Neural progenitor cell (in vitro differentiated cells): ENCODE data around the gene HLA-DQB1. TPM values are rescaled to one million over a fixed set of nuclear protein-coding genes. Genes with fewer than 3 reads are reported as not detected.

Experiments used
- DNase-seq: peaks from one replicate; pipeline ENCODE4 v3.0.0-alpha.2; 2016; ENCODE audit warnings: low spot score
- H2AFZ ChIP-seq: fragments of 200-600 bp; sonication (generic); replicated peaks from 2 replicates; pipeline ENCODE4 v1.6.1; 2016; ENCODE audit warnings: antibody characterized with exemption
- H3F3A ChIP-seq: fragments of 200-600 bp; sonication (generic); 2 replicates; pipeline ENCODE4 v1.6.1; 2016; ENCODE audit warnings: antibody characterized with exemption, low read depth
- H3K27ac ChIP-seq: fragments of 200-600 bp; sonication (generic); 2 replicates; pipeline ENCODE4 v1.5.1; 2016; ENCODE audit warnings: mild to moderate bottlenecking
- H3K27me3 ChIP-seq: fragments of 200-600 bp; sonication (generic); 2 replicates; pipeline ENCODE4 v1.6.1; 2016; ENCODE audit warnings: mild to moderate bottlenecking, moderate library complexity
- H3K36me3 ChIP-seq: fragments of 200-600 bp; sonication (generic); 2 replicates; pipeline ENCODE4 v1.5.1; 2016
- H3K4me1 ChIP-seq: fragments of 200-600 bp; sonication (generic); 2 replicates; pipeline ENCODE4 v1.6.1; 2016; ENCODE audit warnings: mixed run types
- H3K4me2 ChIP-seq: fragments of 200-600 bp; sonication (generic); 2 replicates; pipeline ENCODE4 v1.6.1; 2016
- H3K4me3 ChIP-seq: fragments of 200-600 bp; sonication (generic); 2 replicates; pipeline ENCODE4 v1.5.1; 2016
- H3K79me2 ChIP-seq: fragments of 200-600 bp; sonication (generic); 2 replicates; pipeline ENCODE4 v1.6.1; 2016; ENCODE audit warnings: low read depth
- H3K9ac ChIP-seq: fragments of 200-600 bp; sonication (generic); 2 replicates; pipeline ENCODE4 v1.6.1; 2016
- H3K9me3 ChIP-seq: fragments of 200-600 bp; sonication (generic); 2 replicates; pipeline ENCODE4 v1.5.1; 2016; ENCODE audit warnings: low read depth
- H4K20me1 ChIP-seq: fragments of 200-600 bp; sonication (generic); 2 replicates; pipeline ENCODE4 v1.6.1; 2016; ENCODE audit warnings: low read depth
- H3K27ac Mint-ChIP-seq: 3 replicates; pipeline ENCODE4 v1.8.0; 2021; ENCODE audit warnings: mixed read lengths
- H3K27me3 Mint-ChIP-seq: 2 replicates; pipeline ENCODE4 v1.8.0; 2022; ENCODE audit warnings: low read depth, mild to moderate bottlenecking, inconsistent platforms, moderate library complexity, mixed read lengths; ENCODE audit not compliant: insufficient read depth
- H3K36me3 Mint-ChIP-seq: 3 replicates; pipeline ENCODE4 v1.8.0; 2021; ENCODE audit warnings: mixed read lengths
- H3K4me1 Mint-ChIP-seq: 3 replicates; pipeline ENCODE4 v1.8.0; 2021; ENCODE audit warnings: mixed read lengths
- H3K4me3 Mint-ChIP-seq: 3 replicates; pipeline ENCODE4 v1.8.0; 2021; ENCODE audit warnings: mild to moderate bottlenecking, moderate library complexity, mixed read lengths
- H3K9me3 Mint-ChIP-seq: 3 replicates; pipeline ENCODE4 v1.8.0; 2020; ENCODE audit warnings: mixed read lengths
- EZH2 ChIP-seq: fragments of 200-600 bp; sonication (generic); IDR thresholded peaks from 2 replicates; pipeline ENCODE4 v1.6.1; 2017; ENCODE audit warnings: antibody characterized with exemption, mild to moderate bottlenecking, moderate library complexity
- EZH2phosphoT487 ChIP-seq: fragments of 200-600 bp; sonication (generic); IDR thresholded peaks from 2 replicates; pipeline ENCODE4 v1.6.1; 2017; ENCODE audit warnings: antibody characterized with exemption
- total RNA-seq: library from RNA; depleted of rRNA; stranded (reverse); fragments of >200 nt; gene quantifications from 2 replicates; pipeline ENCODE4 v1.2.3, GENCODE V29; 2015; ENCODE audit warnings: low replicate concordance
- TF ChIP-seq, protein P1 (sequence below): fragments of 200-600 bp; sonication (generic); IDR thresholded peaks from 2 replicates; pipeline ENCODE4 v1.5.1; 2017; ENCODE audit warnings: antibody characterized with exemption, mild to moderate bottlenecking

The HLA-DQB1 gene
- total RNA-seq, 1 donor from 2014 or later: 4.7 TPM

GRCh38 chr6:32703347-32703746 lies 36.9 kb upstream of the HLA-DQB1 start:
- no peak for DNase-seq
- Histone ChIP-seq H3K4me2 (no peak overlapping the region), H3K4me1 (no peaks in the 10 kb centered on the region), H4K20me1 (no peaks in the 10 kb centered on the region), H3F3A (no peaks in the 10 kb centered on the region), H3K9ac (no peak overlapping the region), H3K27me3 (no peaks in the 10 kb centered on the region), H2AFZ (no peak overlapping the region), H3K36me3 (no peaks in the 10 kb centered on the region), H3K79me2 (no peaks in the 10 kb centered on the region), H3K9me3 (no peaks in the 10 kb centered on the region), H3K4me3 (no peak overlapping the region), H3K27ac (no peak overlapping the region)
- Mint-ChIP-seq H3K9me3 (peaks cover 2% of the 10 kb centered on the region), H3K27ac (no peak overlapping the region), H3K27me3 (no peaks in the 10 kb centered on the region), H3K4me3 (no peak overlapping the region), H3K36me3 (no peaks in the 10 kb centered on the region), H3K4me1 (no peaks in the 10 kb centered on the region)
- TF ChIP-seq, protein P1, sequence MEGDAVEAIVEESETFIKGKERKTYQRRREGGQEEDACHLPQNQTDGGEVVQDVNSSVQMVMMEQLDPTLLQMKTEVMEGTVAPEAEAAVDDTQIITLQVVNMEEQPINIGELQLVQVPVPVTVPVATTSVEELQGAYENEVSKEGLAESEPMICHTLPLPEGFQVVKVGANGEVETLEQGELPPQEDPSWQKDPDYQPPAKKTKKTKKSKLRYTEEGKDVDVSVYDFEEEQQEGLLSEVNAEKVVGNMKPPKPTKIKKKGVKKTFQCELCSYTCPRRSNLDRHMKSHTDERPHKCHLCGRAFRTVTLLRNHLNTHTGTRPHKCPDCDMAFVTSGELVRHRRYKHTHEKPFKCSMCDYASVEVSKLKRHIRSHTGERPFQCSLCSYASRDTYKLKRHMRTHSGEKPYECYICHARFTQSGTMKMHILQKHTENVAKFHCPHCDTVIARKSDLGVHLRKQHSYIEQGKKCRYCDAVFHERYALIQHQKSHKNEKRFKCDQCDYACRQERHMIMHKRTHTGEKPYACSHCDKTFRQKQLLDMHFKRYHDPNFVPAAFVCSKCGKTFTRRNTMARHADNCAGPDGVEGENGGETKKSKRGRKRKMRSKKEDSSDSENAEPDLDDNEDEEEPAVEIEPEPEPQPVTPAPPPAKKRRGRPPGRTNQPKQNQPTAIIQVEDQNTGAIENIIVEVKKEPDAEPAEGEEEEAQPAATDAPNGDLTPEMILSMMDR: no peak
- TF ChIP-seq EZH2phosphoT487 (no peak), EZH2 (no peak)

DNA sequence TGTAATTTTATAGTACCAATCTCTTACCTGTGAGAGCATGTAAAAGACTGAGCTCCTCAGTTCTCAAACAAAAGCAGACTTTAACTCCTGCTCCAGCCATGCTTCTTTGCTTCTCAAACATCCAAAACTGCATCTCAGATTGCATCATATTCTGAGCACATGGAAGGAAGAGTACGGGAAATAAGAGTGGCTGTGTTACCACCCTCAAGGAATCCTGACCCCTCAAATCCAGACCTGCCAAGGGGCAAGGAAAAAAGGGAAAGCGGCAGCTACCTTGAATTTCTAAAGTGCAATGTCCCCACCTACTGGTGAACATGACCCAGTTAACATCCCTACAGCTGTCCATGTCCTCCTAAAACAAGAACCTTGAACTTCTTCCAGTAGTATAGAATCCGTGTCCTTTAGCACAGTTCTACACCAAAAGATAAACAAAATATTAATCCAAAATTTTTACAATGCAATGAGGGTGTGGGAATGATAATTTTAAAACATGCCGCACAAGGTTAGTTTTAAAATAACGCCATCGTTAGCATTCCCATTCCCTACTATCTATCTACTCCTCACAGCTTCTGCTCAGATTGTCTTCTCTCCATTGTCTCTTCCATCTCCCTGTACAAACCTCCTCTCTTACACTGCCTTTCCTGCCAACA lies 34.1 kb upstream of the HLA-DQB1 start:
- Mint-ChIP-seq H3K27ac (no peak overlapping the region), H3K27me3 (no peaks in the 10 kb centered on the region), H3K36me3 (no peaks in the 10 kb centered on the region)

DNA sequence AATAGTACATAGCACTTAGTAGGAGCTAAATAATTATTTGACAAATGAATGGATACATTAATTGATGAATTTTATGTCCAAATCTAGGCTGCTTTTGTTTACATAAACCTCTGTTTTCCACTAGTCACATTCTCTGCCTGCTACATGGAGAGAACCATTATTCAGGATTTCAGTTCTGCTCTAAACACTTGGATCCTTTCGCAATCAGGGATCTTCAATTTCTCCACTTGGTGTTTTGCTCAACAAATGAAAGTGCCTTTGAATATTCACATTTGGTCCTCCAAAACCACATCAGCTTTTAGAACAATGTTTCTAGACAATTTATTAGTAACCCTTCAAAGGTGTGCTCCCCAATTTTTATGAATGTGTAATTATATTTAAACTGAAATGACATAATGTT lies 30.6 kb upstream of the HLA-DQB1 start:
- no peak overlapping the region for H3K27ac ChIP-seq
- peaks cover 2% of the 10 kb centered on the region for H3K27me3 Mint-ChIP-seq
- TF ChIP-seq EZH2phosphoT487: no peak
- TF ChIP-seq, protein P1: no peak
- no peak for TF ChIP-seq EZH2
- H4K20me1 ChIP-seq: no peaks in the 10 kb centered on the region
- no peaks in the 10 kb centered on the region for H3K9me3 ChIP-seq
- no peaks in the 10 kb centered on the region for H3K79me2 ChIP-seq
- no peaks in the 10 kb centered on the region for H3K36me3 ChIP-seq
- peaks cover 4% of the 10 kb centered on the region for H3K9me3 Mint-ChIP-seq
- no peaks in the 10 kb centered on the region for H3K4me1 Mint-ChIP-seq
- no peak overlapping the region for H3K4me3 ChIP-seq
- H3K27ac Mint-ChIP-seq: no peak overlapping the region
- H3F3A ChIP-seq: no peaks in the 10 kb centered on the region
- no peaks in the 10 kb centered on the region for H3K36me3 Mint-ChIP-seq
- no peak for DNase-seq
- no peak overlapping the region for H3K4me3 Mint-ChIP-seq
- H3K27me3 ChIP-seq: no peaks in the 10 kb centered on the region
- no peak overlapping the region for H3K9ac ChIP-seq
- no peaks in the 10 kb centered on the region for H3K4me1 ChIP-seq
- H2AFZ ChIP-seq: no peak overlapping the region
- no peak overlapping the region for H3K4me2 ChIP-seq

More for the DNA sequence above, 34.1 kb upstream of the HLA-DQB1 start:
- H3K4me3 ChIP-seq: no peak overlapping the region
- H3K4me2 ChIP-seq: no peak overlapping the region
- H3K9me3 Mint-ChIP-seq: peaks cover 2% of the 10 kb centered on the region
- no peaks in the 10 kb centered on the region for H3F3A ChIP-seq
- H3K36me3 ChIP-seq: no peaks in the 10 kb centered on the region
- H2AFZ ChIP-seq: no peak overlapping the region
- H3K4me1 Mint-ChIP-seq: no peaks in the 10 kb centered on the region
- H3K4me1 ChIP-seq: no peaks in the 10 kb centered on the region
- peak; percentile 77 for DNase-seq
- H3K27me3 ChIP-seq: no peaks in the 10 kb centered on the region
- no peak overlapping the region for H3K4me3 Mint-ChIP-seq
- H4K20me1 ChIP-seq: no peaks in the 10 kb centered on the region
- H3K9me3 ChIP-seq: no peaks in the 10 kb centered on the region
- H3K27ac ChIP-seq: no peak overlapping the region
- TF ChIP-seq EZH2: no peak
- TF ChIP-seq, protein P1: peak; percentile 77
- TF ChIP-seq EZH2phosphoT487: no peak
- no peak overlapping the region for H3K9ac ChIP-seq
- no peaks in the 10 kb centered on the region for H3K79me2 ChIP-seq
